AG09319 (cell line): ENCODE measurements around the gene MSN.

Source experiments
- DNase-seq: peaks from one replicate; pipeline ENCODE4 v3.0.0-alpha.2; 2010; ENCODE audit warnings: low read depth; ENCODE audit errors: extremely low read depth
- CTCF ChIP-seq: IDR thresholded peaks from 2 replicates; pipeline ENCODE4 v1.5.1; 2011; ENCODE audit warnings: low read depth, mild to moderate bottlenecking, inconsistent platforms, low read length, moderate library complexity

The MSN gene

GRCh38 chrX:65657659-65658058 lies 9.8 kb upstream of the MSN start:
- DNase-seq = no peak
- no peak for TF ChIP-seq CTCF

GRCh38 chrX:65658229-65658628 lies 9.2 kb upstream of the MSN start:
- no peak for TF ChIP-seq CTCF
- no peak for DNase-seq

DNA sequence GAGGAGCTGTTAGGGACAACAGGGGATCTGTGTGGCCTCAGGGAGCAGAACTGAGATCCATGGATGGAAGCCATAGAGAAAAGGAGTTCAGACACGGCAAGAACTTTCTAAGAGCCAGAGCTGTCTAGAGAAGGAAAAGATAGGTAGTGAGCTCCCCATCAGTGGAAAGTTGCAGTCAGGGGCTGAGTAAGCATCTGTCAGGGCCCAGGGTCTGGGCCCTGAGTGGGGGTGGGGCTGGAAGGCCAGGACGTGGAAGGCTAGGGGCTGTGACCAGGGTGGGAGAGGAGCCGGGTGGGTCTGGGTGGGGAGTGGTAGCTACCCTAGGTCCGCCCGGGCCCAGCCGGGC lies 324 bp upstream of the MSN start:
- no peak for DNase-seq
- no peak for TF ChIP-seq CTCF

GRCh38 chrX:65668377-65669310 lies 1.2 kb downstream of the MSN start:
- peak; percentile 76 for DNase-seq
- no peak for TF ChIP-seq CTCF

DNA sequence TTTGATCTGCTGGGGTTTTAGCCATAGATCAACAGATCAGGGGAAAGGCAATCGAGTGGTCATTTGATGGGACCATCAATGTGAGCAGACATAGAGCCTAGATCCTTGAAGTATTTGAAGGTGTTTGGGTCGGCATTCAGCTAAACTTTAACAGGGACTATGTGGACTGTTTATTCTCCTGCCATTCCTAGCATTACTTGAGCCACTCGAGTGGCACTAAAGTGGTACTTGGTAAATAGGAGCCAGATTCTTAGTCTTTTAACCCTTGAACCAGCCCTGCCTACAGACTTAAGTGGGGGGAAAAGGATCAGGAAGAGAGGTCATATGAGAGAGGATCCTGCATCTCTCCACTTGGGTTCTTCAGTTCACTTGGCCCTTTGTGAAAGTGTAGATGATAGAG lies 3.8 kb downstream of the MSN start:
- no peak for DNase-seq
- TF ChIP-seq CTCF = no peak

DNA sequence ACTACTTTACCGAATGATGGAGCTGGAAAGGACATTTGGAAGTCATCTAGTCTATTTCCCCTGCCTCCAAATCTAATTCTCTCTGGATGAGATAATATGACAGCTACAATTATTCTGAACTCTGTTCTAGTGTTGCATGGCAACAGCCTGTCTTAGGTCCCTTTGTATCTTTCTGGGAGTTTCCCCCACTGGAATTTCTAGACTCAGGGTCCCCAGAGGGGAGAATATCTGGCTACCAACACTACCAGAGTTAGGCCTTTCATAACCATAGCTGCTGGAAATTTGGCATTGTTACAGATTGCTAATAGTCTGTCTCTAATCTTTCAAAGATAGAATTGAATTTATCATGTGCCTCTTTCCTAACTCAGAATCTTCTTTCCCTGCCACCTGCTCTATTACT lies 4.5 kb downstream of the MSN start:
- no peak for DNase-seq
- no peak for TF ChIP-seq CTCF

DNA sequence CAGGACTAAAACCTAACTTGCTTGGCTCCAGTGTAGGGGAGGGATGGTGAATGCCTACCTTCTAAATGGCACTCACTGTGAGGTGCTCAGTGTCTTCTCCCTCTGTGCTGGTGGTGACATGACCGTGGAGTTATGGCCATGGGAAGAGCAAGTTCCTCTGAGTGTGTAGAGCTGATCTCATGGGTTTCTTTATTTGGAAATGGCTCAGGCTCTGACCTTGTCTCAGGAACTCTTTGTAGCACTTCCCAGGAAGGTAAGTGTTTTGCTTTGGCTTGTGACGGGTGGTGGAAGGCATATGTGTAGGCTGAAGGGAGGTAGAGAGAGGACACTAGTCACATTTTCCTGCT lies 6.4 kb downstream of the MSN start:
- no peak for TF ChIP-seq CTCF
- DNase-seq = no peak
